GM12878 (cell line): ENCODE data around the gene ZNF768. TPM values are rescaled to one million over a fixed set of nuclear protein-coding genes. Genes with fewer than 3 reads are reported as not detected.

Source experiments
- DPF2 ChIP-seq: fragments of 450-650 bp; IDR thresholded peaks from 2 replicates; pipeline ENCODE4 v1.6.1; 2017; ENCODE audit warnings: mild to moderate bottlenecking
- KLF5 ChIP-seq: fragments of 450-650 bp; IDR thresholded peaks from 2 replicates; pipeline ENCODE4 v1.6.1; 2014; ENCODE audit warnings: mild to moderate bottlenecking; ENCODE audit not compliant: partially characterized antibody
- LARP7 ChIP-seq: fragments of 450-650 bp; IDR thresholded peaks from 2 replicates; pipeline ENCODE4 v1.6.1; 2017; ENCODE audit warnings: mild to moderate bottlenecking
- SMAD1 ChIP-seq: fragments of 450-650 bp; IDR thresholded peaks from 2 replicates; pipeline ENCODE4 v1.6.1; 2018; ENCODE audit warnings: mild to moderate bottlenecking, low read depth; ENCODE audit not compliant: partially characterized antibody
- SMAD5 ChIP-seq: IDR thresholded peaks from 2 replicates; pipeline ENCODE4 v1.6.1; 2016; ENCODE audit warnings: antibody characterized with exemption, low read depth
- STAT3 ChIP-seq: IDR thresholded peaks from 2 replicates; pipeline ENCODE4 v1.6.1; 2011; ENCODE audit warnings: low read depth, low read length, improper control_type of control experiment
- ZNF384 ChIP-seq: IDR thresholded peaks from 2 replicates; pipeline ENCODE4 v1.6.1; 2012; ENCODE audit warnings: low read depth, mild to moderate bottlenecking, low read length, improper control_type of control experiment, borderline replicate concordance
- polyA plus RNA-seq, 11 experiments: library from polyadenylated mRNA; depleted of rRNA in 4 of 11; unstranded in 6 of 11; stranded (reverse) in 5 of 11; fragments of >200 nt; fragmentation: Nextera tagmentation in 4 of 11; fragmentation: Illumina TruSeq in 1 of 11; extraction: Ambion mirVana in 4 of 11; extraction: Trizol in 1 of 11; gene quantifications; 1 replicate in 1 of 11; 2 replicates in 10 of 11; pipeline versions ENCODE4 v1.2.1 to v1.2.3, GENCODE V29; 2011 to 2016; ENCODE audit warnings: inconsistent platforms in 2 of 11, missing spikeins in 2 of 11, low read depth in 1 of 11
- total RNA-seq, 4 experiments: library from RNA; depleted of rRNA in 3 of 4; stranded (reverse); fragments of >200 nt in 3 of 4; fragmentation: Illumina TruSeq in 1 of 4; extraction: Trizol in 1 of 4; gene quantifications; 2 replicates each; pipeline versions ENCODE4 v1.2.1 to v1.2.3, GENCODE V29; 2013 to 2021
- TF ChIP-seq, protein P1 (sequence below): fragments of 450-650 bp; IDR thresholded peaks from 2 replicates; pipeline ENCODE4 v1.6.1; 2017; ENCODE audit warnings: mild to moderate bottlenecking, moderate library complexity
- TF ChIP-seq, protein P2 (sequence below): fragments of 450-650 bp; IDR thresholded peaks from 2 replicates; pipeline ENCODE4 v1.6.1; 2016; ENCODE audit warnings: mild to moderate bottlenecking
- TF ChIP-seq, protein P3 (sequence below): IDR thresholded peaks from 2 replicates; pipeline ENCODE4 v1.6.1; 2012; ENCODE audit warnings: low read depth, low read length, improper control_type of control experiment
- TF ChIP-seq, protein P4 (sequence below): IDR thresholded peaks from 2 replicates; pipeline ENCODE4 v1.6.1; 2012; ENCODE audit warnings: low read depth, low read length, improper control_type of control experiment

The ZNF768 gene
- total and polyA plus RNA-seq, 10 of the 15 experiments (the other 5 are each of a cell fraction or from before 2014, with no cell fraction given): 0.05 to 23.1 (median 9.1) TPM

DNA sequence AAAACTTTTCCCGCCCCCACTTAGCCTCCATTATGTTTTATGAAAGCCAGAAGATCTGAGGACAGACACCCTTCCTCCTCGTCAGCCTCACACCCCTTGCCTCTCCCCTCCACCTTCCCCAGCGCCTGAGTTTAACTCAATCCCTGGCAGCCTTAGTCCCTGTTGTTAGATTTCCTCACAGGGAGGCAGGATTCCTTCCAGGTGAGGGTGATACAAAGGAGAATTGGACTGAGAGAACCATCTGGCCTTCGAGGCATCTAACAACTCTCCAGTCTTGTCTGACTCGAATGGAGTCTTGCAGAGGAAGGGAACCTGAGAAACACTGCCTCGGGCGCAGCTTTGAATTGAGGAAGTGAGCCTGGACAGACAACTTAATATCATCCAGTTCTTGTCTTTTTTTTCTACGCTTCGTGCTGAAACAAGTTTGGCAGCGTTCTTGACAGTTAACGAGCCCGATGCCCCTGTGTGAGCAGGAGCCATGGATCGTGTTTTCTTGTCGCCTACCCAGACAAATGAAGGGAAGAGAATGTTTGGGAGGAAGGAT is 1.3 kb upstream of the ZNF768 start (continued):
- TF ChIP-seq, protein P1, sequence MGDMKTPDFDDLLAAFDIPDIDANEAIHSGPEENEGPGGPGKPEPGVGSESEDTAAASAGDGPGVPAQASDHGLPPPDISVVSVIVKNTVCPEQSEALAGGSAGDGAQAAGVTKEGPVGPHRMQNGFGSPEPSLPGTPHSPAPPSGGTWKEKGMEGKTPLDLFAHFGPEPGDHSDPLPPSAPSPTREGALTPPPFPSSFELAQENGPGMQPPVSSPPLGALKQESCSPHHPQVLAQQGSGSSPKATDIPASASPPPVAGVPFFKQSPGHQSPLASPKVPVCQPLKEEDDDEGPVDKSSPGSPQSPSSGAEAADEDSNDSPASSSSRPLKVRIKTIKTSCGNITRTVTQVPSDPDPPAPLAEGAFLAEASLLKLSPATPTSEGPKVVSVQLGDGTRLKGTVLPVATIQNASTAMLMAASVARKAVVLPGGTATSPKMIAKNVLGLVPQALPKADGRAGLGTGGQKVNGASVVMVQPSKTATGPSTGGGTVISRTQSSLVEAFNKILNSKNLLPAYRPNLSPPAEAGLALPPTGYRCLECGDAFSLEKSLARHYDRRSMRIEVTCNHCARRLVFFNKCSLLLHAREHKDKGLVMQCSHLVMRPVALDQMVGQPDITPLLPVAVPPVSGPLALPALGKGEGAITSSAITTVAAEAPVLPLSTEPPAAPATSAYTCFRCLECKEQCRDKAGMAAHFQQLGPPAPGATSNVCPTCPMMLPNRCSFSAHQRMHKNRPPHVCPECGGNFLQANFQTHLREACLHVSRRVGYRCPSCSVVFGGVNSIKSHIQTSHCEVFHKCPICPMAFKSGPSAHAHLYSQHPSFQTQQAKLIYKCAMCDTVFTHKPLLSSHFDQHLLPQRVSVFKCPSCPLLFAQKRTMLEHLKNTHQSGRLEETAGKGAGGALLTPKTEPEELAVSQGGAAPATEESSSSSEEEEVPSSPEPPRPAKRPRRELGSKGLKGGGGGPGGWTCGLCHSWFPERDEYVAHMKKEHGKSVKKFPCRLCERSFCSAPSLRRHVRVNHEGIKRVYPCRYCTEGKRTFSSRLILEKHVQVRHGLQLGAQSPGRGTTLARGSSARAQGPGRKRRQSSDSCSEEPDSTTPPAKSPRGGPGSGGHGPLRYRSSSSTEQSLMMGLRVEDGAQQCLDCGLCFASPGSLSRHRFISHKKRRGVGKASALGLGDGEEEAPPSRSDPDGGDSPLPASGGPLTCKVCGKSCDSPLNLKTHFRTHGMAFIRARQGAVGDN: 0 out of 2 replicates have a peak, but pooled peaks have one; percentile 55
- no peak for TF ChIP-seq STAT3
- TF ChIP-seq LARP7: peak; percentile 32; the same call in 1 of the 2 replicates
- peak; percentile 58 for TF ChIP-seq ZNF384
- TF ChIP-seq, protein P2, sequence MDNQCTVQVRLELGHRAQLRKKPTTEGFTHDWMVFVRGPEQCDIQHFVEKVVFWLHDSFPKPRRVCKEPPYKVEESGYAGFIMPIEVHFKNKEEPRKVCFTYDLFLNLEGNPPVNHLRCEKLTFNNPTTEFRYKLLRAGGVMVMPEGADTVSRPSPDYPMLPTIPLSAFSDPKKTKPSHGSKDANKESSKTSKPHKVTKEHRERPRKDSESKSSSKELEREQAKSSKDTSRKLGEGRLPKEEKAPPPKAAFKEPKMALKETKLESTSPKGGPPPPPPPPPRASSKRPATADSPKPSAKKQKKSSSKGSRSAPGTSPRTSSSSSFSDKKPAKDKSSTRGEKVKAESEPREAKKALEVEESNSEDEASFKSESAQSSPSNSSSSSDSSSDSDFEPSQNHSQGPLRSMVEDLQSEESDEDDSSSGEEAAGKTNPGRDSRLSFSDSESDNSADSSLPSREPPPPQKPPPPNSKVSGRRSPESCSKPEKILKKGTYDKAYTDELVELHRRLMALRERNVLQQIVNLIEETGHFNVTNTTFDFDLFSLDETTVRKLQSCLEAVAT: peak; percentile 42; the same call in 1 of the 2 replicates
- TF ChIP-seq SMAD1: no peak
- TF ChIP-seq, protein P3, sequence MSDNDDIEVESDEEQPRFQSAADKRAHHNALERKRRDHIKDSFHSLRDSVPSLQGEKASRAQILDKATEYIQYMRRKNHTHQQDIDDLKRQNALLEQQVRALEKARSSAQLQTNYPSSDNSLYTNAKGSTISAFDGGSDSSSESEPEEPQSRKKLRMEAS: no peak
- TF ChIP-seq KLF5: no peak
- TF ChIP-seq, protein P4, sequence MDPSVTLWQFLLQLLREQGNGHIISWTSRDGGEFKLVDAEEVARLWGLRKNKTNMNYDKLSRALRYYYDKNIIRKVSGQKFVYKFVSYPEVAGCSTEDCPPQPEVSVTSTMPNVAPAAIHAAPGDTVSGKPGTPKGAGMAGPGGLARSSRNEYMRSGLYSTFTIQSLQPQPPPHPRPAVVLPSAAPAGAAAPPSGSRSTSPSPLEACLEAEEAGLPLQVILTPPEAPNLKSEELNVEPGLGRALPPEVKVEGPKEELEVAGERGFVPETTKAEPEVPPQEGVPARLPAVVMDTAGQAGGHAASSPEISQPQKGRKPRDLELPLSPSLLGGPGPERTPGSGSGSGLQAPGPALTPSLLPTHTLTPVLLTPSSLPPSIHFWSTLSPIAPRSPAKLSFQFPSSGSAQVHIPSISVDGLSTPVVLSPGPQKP: no peak
- TF ChIP-seq DPF2: peak; percentile 16
- TF ChIP-seq SMAD5: no peak
